SK-N-SH (cell line): ENCODE results near the gene PSMD1.

ENCODE experiments used
- CTCF ChIP-seq: fragments of 200-600 bp; sonication (generic); IDR thresholded peaks from 2 replicates; pipeline ENCODE4 v1.6.1; 2017; ENCODE audit warnings: antibody characterized with exemption, mild to moderate bottlenecking, moderate library complexity
- MAX ChIP-seq: IDR thresholded peaks from 2 replicates; pipeline ENCODE4 v1.4.0; 2012; ENCODE audit warnings: low read depth
- RFX5 ChIP-seq: IDR thresholded peaks from 2 replicates; pipeline ENCODE4 v1.6.1; 2012; ENCODE audit warnings: mild to moderate bottlenecking, improper control_type of control experiment, low read length

- TF ChIP-seq CTCF (no peak), MAX (no peak), RFX5 (no peak)
These were observed 73.8 kb downstream of the PSMD1 start for GRCh38 chr2:231130336-231131056.
